Mammary epithelial cell (primary cell): ENCODE data around the gene WTAP.
A peak's percentile ranks its signal among the peaks of the same experiment; 100 is the strongest.

Experiments used
- EZH2 ChIP-seq: IDR thresholded peaks from 2 replicates; pipeline ENCODE4 v1.6.1; 2012; ENCODE audit warnings: low read length, inconsistent platforms, borderline replicate concordance
- TF ChIP-seq, protein P1 (sequence below), 2 donors: IDR thresholded peaks in 1 of 2; conservative IDR thresholded peaks in 1 of 2; 2 replicates each; pipeline ENCODE4 v1.5.1; 2011 to 2012; ENCODE audit warnings: inconsistent platforms in 2 of 2, low read length in 2 of 2, mild to moderate bottlenecking in 2 of 2, control low read depth in 1 of 2, low read depth in 1 of 2; ENCODE audit not compliant: insufficient read depth in 1 of 2; ENCODE audit errors: extremely low read depth in 1 of 2

GRCh38 chr6:159758031-159759001, 31.0 kb downstream of the WTAP start:
- TF ChIP-seq EZH2, result no peak
- TF ChIP-seq, protein P1, sequence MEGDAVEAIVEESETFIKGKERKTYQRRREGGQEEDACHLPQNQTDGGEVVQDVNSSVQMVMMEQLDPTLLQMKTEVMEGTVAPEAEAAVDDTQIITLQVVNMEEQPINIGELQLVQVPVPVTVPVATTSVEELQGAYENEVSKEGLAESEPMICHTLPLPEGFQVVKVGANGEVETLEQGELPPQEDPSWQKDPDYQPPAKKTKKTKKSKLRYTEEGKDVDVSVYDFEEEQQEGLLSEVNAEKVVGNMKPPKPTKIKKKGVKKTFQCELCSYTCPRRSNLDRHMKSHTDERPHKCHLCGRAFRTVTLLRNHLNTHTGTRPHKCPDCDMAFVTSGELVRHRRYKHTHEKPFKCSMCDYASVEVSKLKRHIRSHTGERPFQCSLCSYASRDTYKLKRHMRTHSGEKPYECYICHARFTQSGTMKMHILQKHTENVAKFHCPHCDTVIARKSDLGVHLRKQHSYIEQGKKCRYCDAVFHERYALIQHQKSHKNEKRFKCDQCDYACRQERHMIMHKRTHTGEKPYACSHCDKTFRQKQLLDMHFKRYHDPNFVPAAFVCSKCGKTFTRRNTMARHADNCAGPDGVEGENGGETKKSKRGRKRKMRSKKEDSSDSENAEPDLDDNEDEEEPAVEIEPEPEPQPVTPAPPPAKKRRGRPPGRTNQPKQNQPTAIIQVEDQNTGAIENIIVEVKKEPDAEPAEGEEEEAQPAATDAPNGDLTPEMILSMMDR (conservative IDR thresholded peaks at IDR 0.05 in 1 of 2, IDR thresholded peaks at IDR 0.05 in 1 of 2; ENCODE audit: extremely low read depth in 1 of 2, insufficient read depth in 1 of 2, low read depth in 1 of 2, low read length in 2 of 2), result peak; percentile 18 to 40
